Activated CD4-positive, alpha-beta T cell treated with anti-CD3 and anti-CD28 coated beads, Interleukin-2, amount 50 U/mL, for 24 hours (primary cell): ENCODE results near the gene BSND.

Experiments
- DNase-seq, 2 donors: peaks; one replicate each; pipeline ENCODE4 v3.0.0-alpha.2; 2020; ENCODE audit warnings: low read depth in 1 of 2, low spot score in 1 of 2

The BSND gene

DNA sequence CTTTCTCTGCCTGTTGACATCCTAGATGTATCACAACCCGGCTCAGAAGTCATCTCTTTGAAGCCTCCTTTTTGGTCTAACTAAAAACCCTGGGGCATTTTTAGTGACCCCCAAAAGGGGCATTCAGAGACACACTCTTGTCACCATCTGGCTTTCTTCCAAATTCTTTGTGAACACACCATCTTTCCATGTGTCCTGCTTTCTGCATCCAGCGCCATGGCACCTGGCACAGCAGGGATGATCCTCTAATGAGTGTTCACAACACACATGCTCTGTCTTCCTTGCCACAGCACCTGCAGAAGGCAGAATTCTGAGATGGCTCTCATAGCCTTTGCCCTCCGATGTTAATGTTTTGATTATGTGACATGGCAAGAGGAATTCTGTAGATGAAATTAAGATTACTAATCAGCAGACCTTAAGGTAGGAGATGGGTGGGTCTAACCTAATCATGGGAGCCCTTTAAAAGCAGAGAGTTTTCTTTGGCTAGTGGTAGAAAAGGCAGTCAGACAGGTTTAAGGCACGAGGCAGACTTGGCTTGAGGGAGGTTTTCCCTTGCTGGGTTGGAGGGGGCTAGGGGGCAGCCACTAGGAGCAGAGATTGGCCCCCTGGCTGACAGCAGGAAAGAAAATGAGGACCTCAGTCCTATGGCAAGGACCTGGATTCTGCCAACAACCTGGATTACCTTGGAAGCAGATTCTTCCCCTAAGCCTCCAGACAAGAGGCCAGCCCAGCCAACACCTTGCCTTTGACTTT, 23.2 kb upstream of the BSND start:
- DNase-seq = no peak

DNA sequence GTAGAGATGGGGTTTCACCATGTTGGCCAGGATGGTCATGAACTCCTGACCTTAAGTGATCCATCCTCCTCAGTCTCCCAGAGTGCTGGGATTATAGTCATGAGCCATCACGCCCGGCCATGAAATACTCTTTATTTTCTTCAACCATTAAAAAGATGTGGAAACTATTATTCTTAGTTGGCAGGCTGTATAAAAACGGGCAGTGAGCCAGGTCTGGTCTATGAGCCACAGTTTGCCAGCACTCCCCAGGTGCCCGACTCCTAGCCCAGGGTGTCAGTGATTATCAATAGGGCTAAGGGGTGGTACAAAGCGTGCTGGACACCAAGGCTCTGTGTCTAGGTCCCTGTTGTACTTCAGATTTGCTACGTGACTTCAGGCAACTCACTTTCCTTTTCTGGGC, 22.0 kb upstream of the BSND start:
- DNase-seq = no peak

- no peak for DNase-seq
Measured at GRCh38 chr1:54977533-54978297, 21.0 kb upstream of the BSND start.

- no peak for DNase-seq
Measured at GRCh38 chr1:54978528-54979326, 20.0 kb upstream of the BSND start.

- DNase-seq = no peak
Measured at GRCh38 chr1:54979327-54979891, 19.3 kb upstream of the BSND start.

- no peak for DNase-seq
Measured at GRCh38 chr1:54980046-54980527, 18.6 kb upstream of the BSND start.

DNA sequence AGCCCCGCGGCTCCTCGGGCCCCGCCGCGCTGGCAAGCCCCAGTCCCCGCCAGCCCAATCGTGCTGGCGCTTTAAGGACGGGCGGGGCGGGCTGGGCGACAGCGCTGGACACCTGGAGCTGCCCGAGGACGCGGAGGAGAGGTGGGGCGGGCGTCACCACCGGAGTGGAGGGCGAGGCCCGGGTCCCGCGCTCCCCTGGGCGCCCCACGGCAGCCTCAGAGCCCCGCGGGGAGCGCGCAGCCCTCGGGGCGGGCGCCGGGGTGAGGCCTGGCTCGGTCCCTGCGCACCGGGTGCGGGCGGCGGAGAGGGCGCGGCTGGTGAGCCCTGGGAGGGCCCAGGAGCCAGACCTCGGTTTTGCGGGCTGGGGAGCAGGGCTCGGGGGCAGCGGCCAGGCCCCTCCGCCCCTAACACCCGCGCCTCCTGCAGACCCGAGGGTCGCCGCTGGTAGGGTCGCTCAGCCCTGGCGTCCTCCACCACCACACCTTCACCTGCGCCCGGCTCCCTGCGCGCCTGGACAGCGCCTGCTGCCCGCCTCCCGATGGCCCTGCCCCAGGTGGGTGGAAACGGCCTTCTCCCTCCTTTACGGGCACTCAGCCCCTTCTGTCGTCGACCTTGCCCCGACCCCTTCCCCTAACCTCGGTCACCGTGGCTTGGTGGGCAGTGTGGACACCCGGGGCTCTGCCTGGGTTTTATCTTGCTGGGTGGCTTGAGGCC, 18.0 kb upstream of the BSND start, which contains the start of gene TMEM61:
TSS of gene TMEM61 (plus strand) at position 101 of the 714 bp plus-strand sequence. CDS start at position 539, 438 bp downstream.
- DNase-seq = no peak

DNA sequence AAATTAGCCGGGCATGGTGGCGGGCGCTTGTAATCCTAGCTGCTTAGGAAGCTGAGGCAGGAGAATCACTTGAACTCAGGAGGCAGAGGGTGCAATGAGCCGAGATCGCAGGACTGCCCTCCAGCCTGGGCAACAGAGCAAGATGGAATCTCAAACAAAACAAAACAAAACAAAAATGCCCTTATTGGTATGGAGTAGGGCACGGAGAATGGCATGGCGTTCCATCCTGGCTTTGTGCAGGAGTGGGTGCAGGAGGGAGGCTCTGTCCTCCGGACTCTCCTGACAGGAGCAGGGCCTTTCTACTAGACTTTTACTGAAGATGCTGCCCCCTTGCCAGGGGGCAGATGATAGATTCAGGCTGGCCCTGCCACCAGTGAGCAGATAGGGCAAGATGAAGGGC, 17.3 kb upstream of the BSND start:
- no peak for DNase-seq

DNA sequence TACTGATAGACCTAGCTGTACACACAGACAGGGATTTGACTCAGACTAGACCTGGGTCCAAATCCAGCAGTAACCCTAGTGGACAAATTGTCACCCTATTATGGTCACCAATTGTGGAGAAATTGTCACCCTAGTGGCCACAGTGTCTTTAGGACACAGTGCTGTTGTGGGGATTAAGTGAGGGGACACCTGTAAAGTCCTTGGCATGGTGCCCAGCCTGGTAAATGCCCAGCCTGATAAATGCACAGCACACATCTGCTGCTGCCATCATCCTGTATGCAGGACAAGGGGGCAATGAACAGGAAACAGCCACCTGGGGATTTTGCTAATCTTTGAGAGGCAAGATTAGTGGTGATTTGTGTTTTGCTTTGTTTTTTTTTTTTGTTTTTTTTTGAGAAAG, 16.0 kb upstream of the BSND start:
- DNase-seq = no peak

- no peak for DNase-seq
Measured at GRCh38 chr1:54984131-54984842, 14.4 kb upstream of the BSND start.

DNA sequence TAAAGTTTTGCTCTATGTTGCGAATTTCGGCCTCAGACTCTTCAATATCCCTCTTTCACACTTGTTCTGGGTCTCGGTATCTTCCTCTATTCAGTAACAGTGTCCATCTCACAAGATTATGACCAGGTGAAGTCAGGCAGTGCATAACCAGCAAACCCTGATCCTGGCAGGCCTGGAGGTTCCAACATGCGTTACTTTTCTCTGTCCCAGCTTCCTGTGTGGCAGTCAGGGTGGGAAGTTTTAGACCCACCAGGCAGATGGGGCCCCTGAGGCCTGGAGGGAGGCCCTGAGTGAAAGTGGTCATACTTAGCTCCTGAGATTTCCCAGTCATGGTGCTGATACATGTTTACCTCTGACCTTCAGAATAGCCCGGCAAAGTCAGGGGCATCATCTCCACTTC, 13.2 kb upstream of the BSND start:
- no peak for DNase-seq

GRCh38 chr1:54986025-54986424, 12.7 kb upstream of the BSND start:
- DNase-seq = no peak

DNA sequence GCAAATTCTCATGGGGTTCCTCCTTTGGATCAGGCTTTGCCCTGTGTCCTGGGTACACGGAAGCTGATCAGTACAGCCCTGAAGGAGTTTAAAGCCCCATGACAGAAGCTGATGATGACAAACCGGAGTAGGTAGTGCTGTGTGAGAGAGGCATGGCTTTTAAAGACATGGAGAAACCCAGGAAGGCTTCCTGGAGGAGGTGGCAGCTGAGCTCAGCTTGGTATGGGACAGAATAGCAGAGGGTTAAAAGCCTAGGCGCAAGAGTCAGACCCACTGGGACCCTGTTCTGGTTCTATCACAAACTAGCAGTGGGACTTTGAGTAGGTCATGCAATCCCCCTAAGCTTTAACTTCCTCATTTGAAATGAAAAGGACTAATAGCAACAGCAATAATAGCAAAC, 12.2 kb upstream of the BSND start:
- DNase-seq = no peak

GRCh38 chr1:54987427-54987826, 11.3 kb upstream of the BSND start:
- DNase-seq = no peak

- no peak for DNase-seq
Measured at GRCh38 chr1:54987919-54988705, 10.6 kb upstream of the BSND start.

- DNase-seq = no peak
Measured at GRCh38 chr1:54988975-54989374, 9.8 kb upstream of the BSND start.

GRCh38 chr1:54989473-54989872, 9.3 kb upstream of the BSND start:
- no peak for DNase-seq

- no peak for DNase-seq
Measured at GRCh38 chr1:54989968-54990810, 8.5 kb upstream of the BSND start.
